ENCODE results near the gene ARHGAP10.
A peak's percentile ranks its signal among the peaks of the same experiment; 100 is the strongest.

The ARHGAP10 gene

GRCh38 chr4:147829401-147830101 is 97.7 kb downstream of the ARHGAP10 start:
- no peak for DNase-seq

GRCh38 chr4:147830102-147830463 is 98.2 kb downstream of the ARHGAP10 start:
- no peak for DNase-seq

GRCh38 chr4:147830987-147831386 is 99.1 kb downstream of the ARHGAP10 start:
- DNase-seq: no peak

GRCh38 chr4:147831551-147832171 is 99.8 kb downstream of the ARHGAP10 start:
- DNase-seq: no peak

GRCh38 chr4:147833254-147833653 is 101.4 kb downstream of the ARHGAP10 start:
- no peak for DNase-seq

GRCh38 chr4:147833741-147834140 is 101.9 kb downstream of the ARHGAP10 start:
- DNase-seq: no peak

- no peak for DNase-seq
Measured at GRCh38 chr4:147834480-147834879, 102.6 kb downstream of the ARHGAP10 start.

- no peak for DNase-seq
Measured at GRCh38 chr4:147836807-147837206, 104.9 kb downstream of the ARHGAP10 start.

- no peak for DNase-seq
Measured at GRCh38 chr4:147837435-147837834, 105.5 kb downstream of the ARHGAP10 start.

- DNase-seq: no peak
Measured at GRCh38 chr4:147837854-147838253, 106.0 kb downstream of the ARHGAP10 start.

- DNase-seq: no peak
Measured at GRCh38 chr4:147839200-147839599, 107.3 kb downstream of the ARHGAP10 start.

GRCh38 chr4:147839663-147840062 is 107.8 kb downstream of the ARHGAP10 start:
- DNase-seq: no peak

GRCh38 chr4:147840838-147841738 is 109.2 kb downstream of the ARHGAP10 start:
- DNase-seq: no peak

GRCh38 chr4:147842573-147842972 is 110.7 kb downstream of the ARHGAP10 start:
- no peak for DNase-seq

- DNase-seq: peak in 1 of 2 experiments; percentile 1
Measured at GRCh38 chr4:147843162-147843561, 111.3 kb downstream of the ARHGAP10 start.

GRCh38 chr4:147844781-147845180 is 112.9 kb downstream of the ARHGAP10 start:
- no peak for DNase-seq

- no peak for DNase-seq
Measured at GRCh38 chr4:147846318-147847155, 114.6 kb downstream of the ARHGAP10 start.

- DNase-seq: no peak
Measured at GRCh38 chr4:147847751-147848590, 116.1 kb downstream of the ARHGAP10 start.

GRCh38 chr4:147848634-147849033 is 116.7 kb downstream of the ARHGAP10 start:
- DNase-seq: no peak

GRCh38 chr4:147851135-147851534 is 119.2 kb downstream of the ARHGAP10 start:
- DNase-seq: no peak

- no peak for DNase-seq
Measured at GRCh38 chr4:147853706-147854105, 121.8 kb downstream of the ARHGAP10 start.

GRCh38 chr4:147854154-147854553 is 122.3 kb downstream of the ARHGAP10 start:
- no peak for DNase-seq
